Activated effector memory CD4-positive, alpha-beta T cell treated with Interleukin-2 at 50 U/mL for 16 hours (primary cell): Measurements from ENCODE around the gene IGLL1.
"Not testable (repeated sequence)": the region's sequence is repeated elsewhere in the genome, so short reads cannot be mapped to it uniquely, and the experiment has no call there.

ENCODE experiments used
- DNase-seq: peaks from one replicate; pipeline ENCODE4 v3.0.0-alpha.2; 2020

Gene IGLL1

DNA sequence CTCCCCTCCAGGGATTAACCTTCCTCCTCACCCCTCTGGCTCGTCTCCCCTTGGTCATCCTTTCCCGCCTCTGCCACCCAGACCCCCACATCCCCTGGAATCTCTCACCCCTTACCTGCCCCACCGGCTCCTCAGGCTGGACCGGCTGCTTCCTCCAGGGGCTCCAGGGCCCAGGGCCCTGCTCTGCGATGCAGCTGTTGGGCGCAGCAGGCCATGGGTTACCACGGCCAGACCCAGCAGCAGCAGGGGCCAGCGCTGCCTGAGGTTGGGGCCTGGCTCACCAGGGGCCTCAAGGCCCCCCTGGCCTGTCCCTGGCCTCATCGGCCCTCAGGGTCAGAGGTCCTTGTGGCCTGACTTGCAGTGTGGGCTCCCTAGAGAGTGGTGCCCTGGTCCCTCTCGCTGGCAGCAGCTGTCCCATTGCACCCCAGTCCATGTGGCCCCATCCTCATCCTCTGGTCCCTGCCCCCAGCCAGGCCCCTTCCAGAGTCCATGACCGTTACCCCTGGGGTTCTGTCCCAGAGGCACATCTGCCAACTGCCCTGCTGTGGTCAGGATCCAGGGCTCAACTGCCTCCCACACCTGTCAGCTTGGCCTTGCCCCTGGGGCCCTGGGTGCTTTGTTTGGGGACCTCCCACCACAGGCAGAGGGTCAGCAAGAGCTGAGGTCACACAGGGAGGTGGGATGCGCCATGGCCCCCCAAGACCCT, at the start of gene IGLL1:
Gene IGLL1 (minus strand): TSS at position 421 of the 706 bp plus-strand sequence. CDS start 100 bp downstream, at position 321.
- no peak for DNase-seq

DNA sequence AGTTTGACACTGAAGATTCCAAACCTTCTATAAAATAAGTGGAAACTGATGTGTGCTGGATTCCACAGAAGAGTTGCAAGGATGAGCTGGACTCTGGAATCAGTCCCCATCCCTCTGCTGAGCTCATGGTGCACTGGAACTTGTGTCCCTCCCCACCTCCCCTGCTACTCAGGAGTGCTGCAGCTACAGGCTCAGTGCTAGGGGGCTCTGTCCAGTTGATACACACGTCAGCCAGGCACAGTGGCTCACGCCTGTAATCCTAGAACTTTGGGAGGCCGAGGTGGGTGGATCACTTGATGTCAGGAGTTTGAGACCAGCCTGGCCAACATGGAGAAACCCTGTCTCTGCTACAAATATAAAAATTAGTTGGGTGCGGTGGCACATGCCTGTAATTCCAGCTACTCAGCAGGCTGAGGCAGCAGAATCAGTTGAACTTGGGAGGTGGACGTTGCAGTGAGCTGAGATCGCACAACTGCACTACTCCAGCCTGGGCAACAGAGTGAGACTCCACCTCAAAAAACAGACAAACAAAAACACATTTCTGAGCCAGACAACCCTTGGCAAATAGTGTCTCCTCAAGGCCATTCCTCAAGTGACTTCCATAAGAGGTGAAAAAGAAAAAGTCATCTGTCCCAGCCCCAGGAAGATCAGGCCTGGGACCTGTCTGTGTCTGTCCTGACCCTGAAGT, 48.1 kb upstream of the IGLL1 start:
- DNase-seq, result not testable (repeated sequence)

DNA sequence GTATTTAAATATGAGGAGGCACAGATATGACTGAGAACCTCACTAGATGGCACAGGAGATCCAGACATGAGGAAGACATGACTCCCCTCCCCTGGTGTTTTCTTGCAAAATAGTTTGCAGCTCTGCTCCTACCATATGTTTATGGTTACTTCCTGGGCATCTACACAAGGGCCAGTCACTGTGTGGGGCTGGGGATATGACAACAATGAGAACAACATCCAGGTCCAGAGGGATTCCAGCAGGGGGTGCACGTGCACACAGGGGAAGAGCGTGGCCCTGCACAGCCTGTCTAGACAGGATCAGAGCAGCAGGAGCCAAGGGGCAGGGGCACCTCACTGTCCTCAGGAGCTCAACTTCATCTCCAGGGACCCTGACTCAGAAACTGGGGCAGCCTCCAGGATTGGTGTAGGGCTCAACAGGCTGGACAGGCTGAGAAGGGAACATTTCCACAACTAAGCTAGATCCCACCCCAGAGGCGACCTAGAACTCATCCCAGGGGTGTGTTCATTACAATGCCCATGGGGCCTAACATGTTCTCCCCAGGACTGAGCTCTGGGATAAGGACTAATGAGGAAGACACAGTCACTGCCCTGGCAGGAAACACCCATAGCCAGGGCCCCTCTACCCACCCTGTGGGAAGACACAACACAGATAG, 47.4 kb upstream of the IGLL1 start:
- peak; percentile 39 for DNase-seq

DNA sequence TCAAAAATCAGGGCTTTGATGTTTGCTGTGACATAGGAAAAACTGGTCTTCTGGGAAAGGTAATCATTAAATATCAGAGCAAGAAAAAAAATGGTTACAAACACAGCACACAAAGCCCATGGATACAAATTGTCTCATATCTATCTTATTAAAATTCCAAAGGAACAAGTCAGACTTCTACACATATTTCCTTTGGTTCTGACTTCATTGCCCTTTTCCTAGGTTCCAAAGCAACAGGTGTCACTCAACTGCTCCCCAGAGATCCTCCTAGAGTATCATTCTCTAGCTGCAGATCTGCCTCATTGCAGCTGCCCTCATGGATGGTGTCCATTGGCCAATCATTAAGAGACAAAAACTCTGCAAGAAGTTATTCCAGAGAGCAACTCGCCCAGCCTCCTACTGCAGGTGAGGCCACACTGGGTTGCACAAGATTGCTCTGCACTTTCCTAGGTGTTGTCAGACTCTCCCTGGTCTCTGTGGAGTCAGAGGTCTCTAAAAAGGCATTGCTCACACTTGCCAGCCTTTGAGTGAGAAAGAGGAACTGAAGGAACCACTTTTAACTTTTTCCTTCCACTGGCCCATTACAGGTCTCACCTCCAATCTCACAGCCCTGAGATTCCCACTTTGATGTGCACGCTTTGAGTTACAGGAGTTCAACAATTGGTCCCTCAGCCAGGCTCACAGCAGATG, 46.3 kb upstream of the IGLL1 start:
- no peak for DNase-seq

DNA sequence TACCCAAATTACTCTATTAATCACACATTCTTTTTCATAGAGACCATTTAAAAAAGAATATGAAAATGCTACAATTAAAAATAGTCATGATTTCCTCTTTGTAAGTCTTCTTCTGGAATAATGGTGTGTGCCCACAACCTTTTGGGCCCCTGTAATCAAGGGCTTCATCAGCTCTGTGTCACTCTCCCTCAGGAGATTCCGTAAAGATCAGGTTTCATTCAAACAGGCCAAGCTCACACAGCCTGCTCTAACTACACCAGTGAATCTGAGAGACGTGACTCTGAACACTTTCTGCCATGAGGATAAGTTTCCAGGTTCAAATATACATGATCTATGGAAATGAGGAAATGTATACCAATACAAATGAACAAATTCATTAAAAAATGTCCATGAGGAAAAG, 42.5 kb upstream of the IGLL1 start:
- DNase-seq, result no peak

DNA sequence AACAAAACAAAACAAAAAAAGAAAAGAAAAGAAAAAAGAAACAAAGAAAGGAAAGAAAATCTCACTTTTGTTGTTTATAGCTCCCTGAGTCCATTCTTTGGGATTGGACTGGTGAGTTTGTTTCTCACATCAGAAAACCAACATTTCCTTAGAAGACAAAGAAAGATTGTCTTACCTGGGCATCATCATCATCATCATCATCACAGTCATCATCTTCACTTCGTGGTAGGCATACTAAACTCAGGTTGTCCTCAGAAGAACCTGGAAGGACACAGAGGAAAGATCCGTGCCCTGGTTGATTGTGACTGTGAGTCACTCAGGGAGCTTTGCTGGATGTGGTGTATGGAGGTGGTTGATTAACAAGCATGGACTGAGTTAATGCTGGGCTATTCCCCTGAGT, 41.8 kb upstream of the IGLL1 start:
- not testable (repeated sequence) for DNase-seq

- no peak for DNase-seq
These were observed 41.1 kb upstream of the IGLL1 start for GRCh38 chr22:23621082-23621780.

DNA sequence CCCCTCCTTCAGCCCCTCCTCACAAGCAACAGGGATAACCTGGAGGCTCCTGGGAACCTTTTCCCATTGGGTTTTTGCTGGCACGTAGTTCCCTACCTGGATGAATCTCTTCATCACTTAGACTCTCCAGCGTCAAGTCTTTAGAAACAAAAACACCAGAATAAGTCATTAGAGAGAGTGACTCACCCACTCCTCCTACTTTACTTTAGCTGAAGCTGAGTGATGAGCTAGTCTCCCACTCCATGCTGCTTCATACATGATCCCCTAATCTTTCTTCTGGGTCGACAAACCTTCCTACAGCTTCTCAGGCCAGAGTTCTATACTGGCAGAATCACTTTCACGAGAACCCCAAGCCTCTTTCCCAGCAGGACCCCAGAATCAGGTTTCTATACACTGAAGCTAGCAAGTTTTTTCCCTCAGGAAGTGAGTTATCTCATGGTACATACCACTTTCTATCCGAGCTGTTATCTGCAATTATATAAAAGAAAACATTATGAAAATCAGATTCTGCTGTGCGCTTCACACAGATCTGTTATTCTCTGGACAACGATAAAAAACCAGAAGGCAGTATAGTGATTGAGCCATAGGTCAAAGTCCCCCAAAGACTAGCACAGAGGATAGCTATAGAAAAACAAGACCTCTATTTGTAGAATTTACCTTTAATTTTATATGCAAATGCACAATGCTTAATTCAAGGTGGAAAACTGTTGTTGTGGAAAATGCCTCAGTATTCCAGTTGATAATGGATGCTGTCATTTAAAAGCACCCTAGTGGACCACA, 33.3 kb upstream of the IGLL1 start:
- no peak for DNase-seq

DNA sequence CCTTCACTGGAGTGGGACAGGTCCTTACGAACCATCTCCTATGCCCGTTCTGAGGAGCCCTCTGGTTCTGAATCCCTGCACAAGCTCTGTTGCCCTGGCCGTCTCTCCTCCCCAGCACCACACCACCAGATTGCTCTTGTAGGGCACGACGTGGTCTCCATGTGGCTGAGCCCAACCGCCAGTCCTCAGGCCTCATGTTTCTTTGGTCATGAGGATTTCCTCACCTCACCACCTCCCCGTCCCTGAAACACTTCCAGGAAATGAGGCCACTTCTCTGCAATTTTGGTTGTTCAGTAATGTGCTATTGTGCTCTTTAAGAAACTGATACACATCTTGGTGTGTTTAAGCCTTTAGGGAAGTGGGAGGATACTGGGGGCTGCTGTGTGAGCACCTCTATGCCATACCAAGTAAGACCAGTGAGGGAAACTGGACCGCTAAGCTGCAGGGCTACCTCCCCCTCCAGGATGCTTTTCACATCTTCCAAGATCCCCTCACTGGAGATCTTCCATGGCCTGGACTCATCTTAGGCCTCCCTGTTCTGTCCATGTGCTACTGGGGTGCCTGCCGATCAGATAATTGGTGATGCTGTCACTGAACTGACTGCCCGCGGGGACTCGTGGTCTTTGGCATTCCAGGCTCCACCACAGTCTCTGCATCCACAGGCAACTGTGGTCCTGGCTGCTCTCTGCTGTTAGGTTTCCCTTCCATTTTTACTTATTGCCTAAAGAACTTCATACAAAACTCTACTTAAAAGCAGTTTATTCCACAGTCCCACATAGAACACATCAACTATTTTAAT, 30.1 kb upstream of the IGLL1 start:
- DNase-seq, result no peak

DNA sequence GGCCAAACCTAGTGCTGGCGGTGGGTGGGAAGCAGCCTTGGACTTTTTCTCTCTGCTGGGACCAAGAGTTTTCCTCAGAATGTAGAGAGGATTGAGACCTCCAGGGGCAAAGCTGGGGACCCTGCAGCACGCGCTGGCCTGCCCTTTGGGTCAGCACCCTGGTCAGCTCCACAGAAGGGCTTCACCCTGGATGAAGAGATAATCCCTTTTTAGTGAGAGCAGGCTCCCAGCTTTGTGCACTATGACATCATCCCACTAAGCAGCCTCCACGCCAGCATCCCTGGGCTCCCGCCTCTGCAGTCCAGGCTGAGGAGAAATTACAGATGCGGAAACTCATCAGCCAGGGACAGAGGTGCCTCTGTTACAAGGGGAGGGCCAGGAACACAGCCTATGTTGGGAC, 28.5 kb upstream of the IGLL1 start:
- DNase-seq, result no peak

DNA sequence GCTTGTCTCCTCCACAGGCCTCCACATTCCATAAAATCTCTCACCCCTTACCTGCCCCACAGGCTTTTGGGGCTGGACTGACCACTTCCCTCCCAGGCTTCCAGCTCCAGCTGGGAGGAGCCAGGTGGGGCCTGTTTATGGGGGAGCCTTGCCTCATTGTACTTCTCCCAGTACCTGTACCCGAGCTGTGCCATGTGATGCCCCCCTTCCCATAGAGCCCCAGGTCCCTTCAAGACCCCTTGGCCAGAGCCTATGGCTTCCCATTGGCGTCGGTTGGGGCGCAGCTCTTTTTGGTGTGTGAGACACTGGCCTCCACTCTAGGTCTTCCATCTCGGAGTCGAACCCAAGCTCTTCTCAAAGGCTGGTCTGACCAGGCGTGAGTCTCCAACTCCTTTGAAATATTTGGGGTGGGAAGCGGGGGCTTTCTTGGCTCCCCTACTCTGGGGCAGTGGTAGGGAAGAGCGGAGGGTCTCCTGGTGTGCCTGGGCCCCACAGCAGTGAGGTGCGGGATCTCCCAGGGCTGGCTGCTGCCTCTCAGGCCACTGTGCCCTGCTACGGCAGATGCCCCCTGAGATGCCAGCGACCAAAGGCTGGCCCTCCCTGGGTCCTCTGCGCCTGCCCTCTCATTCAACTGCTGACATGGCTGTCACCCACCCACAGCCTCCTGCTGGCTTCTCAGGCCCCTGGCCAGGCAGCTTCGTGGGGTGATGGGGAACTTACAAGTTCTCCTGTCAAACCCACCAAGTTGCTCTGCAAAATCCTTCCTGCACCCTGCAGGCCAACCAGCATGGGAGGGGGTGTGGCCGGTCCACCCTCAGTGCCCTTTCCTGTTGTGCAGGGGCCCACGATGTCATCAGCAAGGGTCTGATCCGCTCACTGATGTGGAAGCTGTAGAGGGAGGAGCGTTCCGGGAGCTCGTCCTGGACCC, 26.4 kb upstream of the IGLL1 start:
- DNase-seq, result no peak

DNA sequence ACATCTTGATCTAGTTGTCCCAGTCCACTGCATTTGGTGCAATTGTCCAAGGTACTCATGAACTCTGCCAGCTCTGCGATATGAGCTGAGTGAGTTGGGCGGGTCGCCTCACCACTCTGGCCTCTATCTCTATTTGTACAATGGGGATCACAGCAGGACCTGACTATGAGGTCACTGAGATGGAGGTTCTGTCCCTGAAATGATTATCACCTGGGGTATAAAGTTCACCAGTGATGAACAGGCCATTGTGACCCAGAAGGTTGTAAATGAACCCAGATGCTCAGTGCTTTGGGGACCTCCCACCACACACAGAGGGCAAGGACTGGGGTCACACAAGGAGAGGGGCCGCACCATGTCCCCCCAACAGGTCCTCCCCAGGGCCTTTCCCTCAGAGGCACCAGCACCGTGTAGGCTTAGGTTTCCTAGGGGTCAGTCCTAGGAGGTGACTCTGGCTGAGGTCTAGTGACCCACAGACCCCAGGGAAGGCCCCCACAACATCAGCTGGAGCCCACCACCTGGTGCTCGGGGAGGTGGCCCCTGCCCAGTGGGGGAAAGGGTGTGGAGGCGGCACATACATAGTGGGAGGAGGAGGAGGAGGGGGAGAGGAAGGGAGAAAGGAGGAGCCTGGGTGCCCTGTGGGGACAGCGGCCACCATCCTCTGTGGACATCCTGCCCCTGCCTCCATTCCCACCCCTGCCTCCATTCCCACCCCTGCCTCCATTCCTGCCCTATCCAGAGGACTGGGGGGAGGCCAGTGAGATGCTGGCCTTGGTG, 25.0 kb upstream of the IGLL1 start:
- DNase-seq, result no peak

DNA sequence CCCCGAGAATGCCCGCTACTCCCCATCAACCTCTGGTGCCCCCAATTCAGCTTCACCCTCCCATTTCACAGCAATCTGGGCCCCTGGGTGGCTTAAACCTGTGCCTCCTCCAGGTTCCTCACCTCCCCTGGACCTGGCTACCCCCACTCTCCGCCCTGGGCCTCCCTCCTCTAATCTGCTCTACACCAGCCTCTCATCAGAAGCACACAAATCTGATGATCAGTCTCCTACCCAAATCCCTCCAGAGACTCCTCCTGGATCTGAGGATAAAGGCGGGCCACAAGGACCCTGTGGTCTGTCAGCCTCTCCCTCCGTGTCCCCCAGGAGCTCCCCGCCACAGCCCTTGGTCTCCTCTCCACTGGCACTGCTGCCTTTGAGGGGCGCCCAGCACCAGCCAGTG, 23.2 kb upstream of the IGLL1 start:
- no peak for DNase-seq

- no peak for DNase-seq
These were observed 18.9 kb upstream of the IGLL1 start for GRCh38 chr22:23598805-23599518.

DNA sequence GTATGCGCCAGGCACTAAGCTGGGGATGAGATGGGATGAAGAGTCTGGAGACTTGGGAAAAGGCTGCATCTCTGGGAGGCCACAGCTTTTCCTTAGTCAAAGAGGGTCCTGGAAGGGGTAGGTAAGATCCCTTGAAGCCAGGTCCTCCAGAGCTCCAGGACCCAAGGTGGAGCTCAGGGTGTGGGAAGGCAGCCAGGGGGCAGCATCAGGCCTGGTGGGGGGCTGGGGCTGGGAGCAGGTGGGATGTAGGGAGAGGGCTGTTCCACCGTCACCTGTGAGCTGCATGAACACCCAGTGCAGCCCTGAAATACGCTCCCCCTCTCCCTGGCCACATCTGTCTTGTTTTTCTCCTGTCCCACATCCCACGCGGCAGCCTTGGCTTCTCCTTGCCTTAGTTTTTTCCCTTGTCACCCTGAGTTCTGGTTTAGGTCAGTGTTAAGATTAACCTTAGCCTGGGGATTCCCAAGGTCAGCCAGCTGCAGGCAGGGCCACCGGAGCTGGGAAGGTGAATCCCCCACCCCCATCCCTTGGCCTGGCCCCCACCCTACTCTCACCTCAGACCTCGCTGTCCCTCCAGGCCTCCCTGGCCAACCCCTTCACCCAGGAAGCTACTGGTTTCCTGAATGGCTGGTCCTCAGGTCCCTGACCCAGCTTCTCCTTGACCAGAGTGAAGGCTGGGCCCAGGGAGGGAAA, 17.6 kb upstream of the IGLL1 start:
- DNase-seq, result not testable (repeated sequence)

DNA sequence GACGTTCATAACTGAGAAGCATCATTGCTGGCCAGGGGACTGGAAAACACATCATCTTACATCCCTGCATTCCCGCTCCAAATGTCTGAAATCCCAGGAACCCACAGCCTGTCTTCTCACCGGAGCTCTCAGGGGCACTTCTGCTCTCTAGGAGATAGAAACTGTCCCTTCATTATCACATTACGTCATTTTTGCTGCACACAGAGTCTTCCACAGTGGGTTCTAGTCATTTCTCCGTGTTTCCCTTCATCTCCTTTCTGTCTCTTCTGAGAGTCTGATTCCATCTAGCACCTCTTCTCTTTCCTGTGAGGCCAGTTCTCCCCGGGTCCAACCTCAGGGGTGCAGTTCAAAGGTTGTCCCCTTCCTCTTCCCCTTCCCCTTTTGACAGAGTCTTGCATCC, 15.8 kb upstream of the IGLL1 start:
- DNase-seq, result not testable (repeated sequence)

DNA sequence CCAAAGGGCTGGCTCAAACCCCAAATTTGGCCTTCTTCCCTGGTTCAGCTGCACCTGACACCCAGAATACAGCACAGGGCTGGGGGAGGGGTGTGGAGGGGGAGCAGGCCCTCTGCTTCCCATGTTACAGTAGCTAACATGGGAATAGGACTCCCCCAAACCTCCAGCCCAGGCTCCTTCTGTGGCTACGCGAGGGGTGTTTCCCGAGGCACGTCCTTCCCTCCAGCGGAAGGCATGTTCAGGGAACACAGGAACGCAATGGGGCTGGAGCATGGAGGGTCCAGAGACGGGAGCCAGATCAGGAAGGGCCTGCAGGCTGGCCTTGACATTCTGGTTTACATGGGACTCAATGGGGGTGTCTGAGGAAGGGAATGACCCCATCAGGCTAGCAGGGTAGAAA, 11.8 kb upstream of the IGLL1 start:
- DNase-seq, result no peak
